Measurements from ENCODE around the gene RPH3AL. TPM values are rescaled to one million over a fixed set of nuclear protein-coding genes. Genes with fewer than 3 reads are reported as not detected.

RPH3AL gene
- polyA plus RNA-seq, 1 donor from 2014 or later = 0.87 TPM

GRCh38 chr17:213286-214105 lies 139.1 kb downstream of the RPH3AL start:
- H2AFZ ChIP-seq (ENCODE audit: low read depth, low read length) = no peak overlapping the region
- no peak for TF ChIP-seq SMC3 (conservative IDR thresholded peaks at IDR 0.05; ENCODE audit: poor library complexity)
- TF ChIP-seq, protein P1, sequence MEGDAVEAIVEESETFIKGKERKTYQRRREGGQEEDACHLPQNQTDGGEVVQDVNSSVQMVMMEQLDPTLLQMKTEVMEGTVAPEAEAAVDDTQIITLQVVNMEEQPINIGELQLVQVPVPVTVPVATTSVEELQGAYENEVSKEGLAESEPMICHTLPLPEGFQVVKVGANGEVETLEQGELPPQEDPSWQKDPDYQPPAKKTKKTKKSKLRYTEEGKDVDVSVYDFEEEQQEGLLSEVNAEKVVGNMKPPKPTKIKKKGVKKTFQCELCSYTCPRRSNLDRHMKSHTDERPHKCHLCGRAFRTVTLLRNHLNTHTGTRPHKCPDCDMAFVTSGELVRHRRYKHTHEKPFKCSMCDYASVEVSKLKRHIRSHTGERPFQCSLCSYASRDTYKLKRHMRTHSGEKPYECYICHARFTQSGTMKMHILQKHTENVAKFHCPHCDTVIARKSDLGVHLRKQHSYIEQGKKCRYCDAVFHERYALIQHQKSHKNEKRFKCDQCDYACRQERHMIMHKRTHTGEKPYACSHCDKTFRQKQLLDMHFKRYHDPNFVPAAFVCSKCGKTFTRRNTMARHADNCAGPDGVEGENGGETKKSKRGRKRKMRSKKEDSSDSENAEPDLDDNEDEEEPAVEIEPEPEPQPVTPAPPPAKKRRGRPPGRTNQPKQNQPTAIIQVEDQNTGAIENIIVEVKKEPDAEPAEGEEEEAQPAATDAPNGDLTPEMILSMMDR (IDR thresholded peaks at IDR 0.05; ENCODE audit: poor library complexity, severe bottlenecking) = no peak
- TF ChIP-seq, protein P2, sequence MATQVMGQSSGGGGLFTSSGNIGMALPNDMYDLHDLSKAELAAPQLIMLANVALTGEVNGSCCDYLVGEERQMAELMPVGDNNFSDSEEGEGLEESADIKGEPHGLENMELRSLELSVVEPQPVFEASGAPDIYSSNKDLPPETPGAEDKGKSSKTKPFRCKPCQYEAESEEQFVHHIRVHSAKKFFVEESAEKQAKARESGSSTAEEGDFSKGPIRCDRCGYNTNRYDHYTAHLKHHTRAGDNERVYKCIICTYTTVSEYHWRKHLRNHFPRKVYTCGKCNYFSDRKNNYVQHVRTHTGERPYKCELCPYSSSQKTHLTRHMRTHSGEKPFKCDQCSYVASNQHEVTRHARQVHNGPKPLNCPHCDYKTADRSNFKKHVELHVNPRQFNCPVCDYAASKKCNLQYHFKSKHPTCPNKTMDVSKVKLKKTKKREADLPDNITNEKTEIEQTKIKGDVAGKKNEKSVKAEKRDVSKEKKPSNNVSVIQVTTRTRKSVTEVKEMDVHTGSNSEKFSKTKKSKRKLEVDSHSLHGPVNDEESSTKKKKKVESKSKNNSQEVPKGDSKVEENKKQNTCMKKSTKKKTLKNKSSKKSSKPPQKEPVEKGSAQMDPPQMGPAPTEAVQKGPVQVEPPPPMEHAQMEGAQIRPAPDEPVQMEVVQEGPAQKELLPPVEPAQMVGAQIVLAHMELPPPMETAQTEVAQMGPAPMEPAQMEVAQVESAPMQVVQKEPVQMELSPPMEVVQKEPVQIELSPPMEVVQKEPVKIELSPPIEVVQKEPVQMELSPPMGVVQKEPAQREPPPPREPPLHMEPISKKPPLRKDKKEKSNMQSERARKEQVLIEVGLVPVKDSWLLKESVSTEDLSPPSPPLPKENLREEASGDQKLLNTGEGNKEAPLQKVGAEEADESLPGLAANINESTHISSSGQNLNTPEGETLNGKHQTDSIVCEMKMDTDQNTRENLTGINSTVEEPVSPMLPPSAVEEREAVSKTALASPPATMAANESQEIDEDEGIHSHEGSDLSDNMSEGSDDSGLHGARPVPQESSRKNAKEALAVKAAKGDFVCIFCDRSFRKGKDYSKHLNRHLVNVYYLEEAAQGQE (IDR thresholded peaks at IDR 0.05; ENCODE audit: borderline replicate concordance) = no peak
- no peak for TF ChIP-seq EZH2 (IDR thresholded peaks at IDR 0.05; ENCODE audit: borderline replicate concordance, insufficient read depth, low read length, poor library complexity, severe bottlenecking)
- no peak for TF ChIP-seq POLR2AphosphoS5 (IDR thresholded peaks at IDR 0.05)
- no peak for TF ChIP-seq RAD21 (conservative IDR thresholded peaks at IDR 0.05)
- no peak for TF ChIP-seq MXI1 (conservative IDR thresholded peaks at IDR 0.05; ENCODE audit: poor library complexity, severe bottlenecking)
- TF ChIP-seq EP300 (conservative IDR thresholded peaks at IDR 0.05; ENCODE audit: poor library complexity, severe bottlenecking) = no peak
- no peak for TF ChIP-seq TAF1 (IDR thresholded peaks at IDR 0.05; ENCODE audit: low read depth)
- H3K9me2 ChIP-seq (ENCODE audit: insufficient read depth, low read length) = no peaks in the 10 kb centered on the region
- H4K20me1 ChIP-seq (ENCODE audit: insufficient read depth) = no peaks in the 10 kb centered on the region
- H3K36me3 ChIP-seq (ENCODE audit: insufficient read depth, low read length) = no peaks in the 10 kb centered on the region
- no peaks in the 10 kb centered on the region for H3K9me3 ChIP-seq (ENCODE audit: low read length)
- no peaks in the 10 kb centered on the region for H3F3A ChIP-seq (ENCODE audit: insufficient read depth, low read length, poor library complexity, severe bottlenecking)
- H3K27ac ChIP-seq (ENCODE audit: low read length) = no peak overlapping the region
- no peak overlapping the region for H3K9ac ChIP-seq (ENCODE audit: low read length)
- H3K4me2 ChIP-seq (ENCODE audit: low read length) = no peak overlapping the region
- H3K27me3 ChIP-seq (ENCODE audit: insufficient read depth, low read depth, low read length) = no peaks in the 10 kb centered on the region
- H3K4me3 ChIP-seq (ENCODE audit: low read length) = no peak overlapping the region
- no peaks in the 10 kb centered on the region for H3K79me2 ChIP-seq (replicated peaks; ENCODE audit: insufficient read depth, low read length)

GRCh38 chr17:210402-210801 lies 142.2 kb downstream of the RPH3AL start:
- H3K4me3 ChIP-seq (ENCODE audit: low read length) = no peak overlapping the region
- no peaks in the 10 kb centered on the region for H3K36me3 ChIP-seq (ENCODE audit: insufficient read depth, low read length)
- H3K9me3 ChIP-seq (ENCODE audit: low read length) = no peaks in the 10 kb centered on the region
- no peak for TF ChIP-seq RAD21 (conservative IDR thresholded peaks at IDR 0.05)
- TF ChIP-seq, protein P1 (IDR thresholded peaks at IDR 0.05; ENCODE audit: poor library complexity, severe bottlenecking) = no peak
- TF ChIP-seq POLR2AphosphoS5 (IDR thresholded peaks at IDR 0.05) = no peak
- TF ChIP-seq MXI1 (conservative IDR thresholded peaks at IDR 0.05; ENCODE audit: poor library complexity, severe bottlenecking) = no peak
- TF ChIP-seq TAF1 (IDR thresholded peaks at IDR 0.05; ENCODE audit: low read depth) = no peak
- TF ChIP-seq SMC3 (conservative IDR thresholded peaks at IDR 0.05; ENCODE audit: poor library complexity) = no peak
- TF ChIP-seq EZH2 (IDR thresholded peaks at IDR 0.05; ENCODE audit: borderline replicate concordance, insufficient read depth, low read length, poor library complexity, severe bottlenecking) = no peak
- no peak for TF ChIP-seq EP300 (conservative IDR thresholded peaks at IDR 0.05; ENCODE audit: poor library complexity, severe bottlenecking)
- no peaks in the 10 kb centered on the region for H3F3A ChIP-seq (ENCODE audit: insufficient read depth, low read length, poor library complexity, severe bottlenecking)
- no peaks in the 10 kb centered on the region for H3K79me2 ChIP-seq (replicated peaks; ENCODE audit: insufficient read depth, low read length)
- no peaks in the 10 kb centered on the region for H4K20me1 ChIP-seq (ENCODE audit: insufficient read depth)
- no peak overlapping the region for H3K27ac ChIP-seq (ENCODE audit: low read length)
- H3K9me2 ChIP-seq (ENCODE audit: insufficient read depth, low read length) = no peaks in the 10 kb centered on the region
- no peak overlapping the region for H3K9ac ChIP-seq (ENCODE audit: low read length)
- no peaks in the 10 kb centered on the region for H3K27me3 ChIP-seq (ENCODE audit: insufficient read depth, low read depth, low read length)
- no peak overlapping the region for H3K4me2 ChIP-seq (ENCODE audit: low read length)
- no peak overlapping the region for H2AFZ ChIP-seq (ENCODE audit: low read depth, low read length)

Data from neural cell (in vitro differentiated cells).